GM18505 (cell line): ENCODE results near the gene WDR20.

ENCODE experiments used
- ATAC-seq: cut with Tn5 transposase; IDR thresholded peaks from one replicate; pipeline ENCODE4 v1.9.1; 2021; ENCODE audit not compliant: unreplicated experiment
- POLR2A ChIP-seq: IDR thresholded peaks from 4 replicates; pipeline ENCODE4 v1.6.1; 2011; ENCODE audit warnings: borderline replicate concordance; ENCODE audit not compliant: insufficient read depth, insufficient read length; ENCODE audit errors: extremely low read depth

WDR20 gene

GRCh38 chr14:102218688-102219087 is 79.0 kb downstream of the WDR20 start:
- TF ChIP-seq POLR2A: no peak
- no peak for ATAC-seq

- ATAC-seq: no peak
Measured at GRCh38 chr14:102219316-102219715, 79.6 kb downstream of the WDR20 start.

DNA sequence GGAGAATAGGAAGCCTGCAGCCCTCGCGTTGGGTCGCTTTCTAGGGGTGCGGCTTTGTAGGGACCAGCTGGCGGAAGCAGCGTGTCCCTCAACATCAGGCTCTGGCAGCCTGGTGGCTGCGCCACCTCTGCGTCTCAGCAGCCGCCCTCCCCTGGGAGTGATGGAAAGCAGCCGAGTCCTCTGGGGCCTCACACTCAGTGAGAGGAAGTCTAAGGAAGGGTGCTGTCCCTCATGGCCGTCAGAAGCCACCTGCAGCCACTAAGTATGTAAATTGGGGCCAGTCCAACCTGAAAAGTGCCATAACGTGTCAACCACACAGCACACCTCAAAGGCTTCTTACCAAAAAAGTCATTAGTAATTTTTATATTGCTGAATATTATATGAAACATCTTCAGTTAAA is 80.3 kb downstream of the WDR20 start:
- TF ChIP-seq POLR2A: no peak
- peak; percentile 72 for ATAC-seq

More at GRCh38 chr14:102219316-102219715, 79.6 kb downstream of the WDR20 start:
- TF ChIP-seq POLR2A: no peak

DNA sequence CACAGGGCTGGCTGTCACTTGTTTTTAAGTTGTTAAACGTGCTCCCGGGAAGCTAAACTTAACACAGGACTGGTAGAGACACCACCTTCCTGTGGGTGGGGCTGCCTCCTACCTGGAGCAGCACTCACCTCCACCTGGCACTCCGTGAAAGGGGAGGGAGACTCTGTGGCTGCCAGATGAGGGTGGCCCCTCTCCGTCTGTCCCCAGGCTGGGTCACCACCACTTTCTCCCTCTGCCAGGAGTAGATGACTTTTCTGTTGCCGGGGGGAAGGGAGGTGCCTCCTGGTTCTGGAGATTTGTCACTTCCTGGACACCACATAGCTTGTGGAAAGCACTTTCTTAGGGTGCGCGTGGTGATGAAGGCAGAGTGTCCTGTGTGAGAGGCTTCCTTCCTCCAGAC is 81.3 kb downstream of the WDR20 start:
- ATAC-seq: no peak
- TF ChIP-seq POLR2A: no peak

- no peak for TF ChIP-seq POLR2A
- ATAC-seq: no peak
Measured at GRCh38 chr14:102222009-102222575, 82.4 kb downstream of the WDR20 start.

DNA sequence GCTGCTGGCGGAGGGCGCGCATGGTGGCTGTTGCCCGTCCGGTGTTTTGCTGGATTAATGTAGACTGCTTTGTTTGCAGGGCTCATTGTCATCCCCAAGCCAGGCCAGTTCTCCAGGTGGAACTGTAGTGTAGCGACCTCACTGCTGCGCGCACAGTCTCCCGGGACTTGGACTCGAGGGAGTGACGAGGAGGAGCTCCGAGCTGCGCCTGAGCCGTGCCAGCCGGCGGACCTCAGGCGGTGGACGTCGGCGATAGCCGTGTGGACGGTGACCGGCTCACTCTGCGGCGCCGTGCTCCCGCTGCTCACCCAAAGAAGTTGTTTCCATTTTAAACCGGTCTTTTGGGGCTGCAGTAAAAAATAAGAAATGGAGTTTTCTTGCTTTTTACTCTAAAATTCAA is 83.1 kb downstream of the WDR20 start:
- ATAC-seq: no peak
- no peak for TF ChIP-seq POLR2A

DNA sequence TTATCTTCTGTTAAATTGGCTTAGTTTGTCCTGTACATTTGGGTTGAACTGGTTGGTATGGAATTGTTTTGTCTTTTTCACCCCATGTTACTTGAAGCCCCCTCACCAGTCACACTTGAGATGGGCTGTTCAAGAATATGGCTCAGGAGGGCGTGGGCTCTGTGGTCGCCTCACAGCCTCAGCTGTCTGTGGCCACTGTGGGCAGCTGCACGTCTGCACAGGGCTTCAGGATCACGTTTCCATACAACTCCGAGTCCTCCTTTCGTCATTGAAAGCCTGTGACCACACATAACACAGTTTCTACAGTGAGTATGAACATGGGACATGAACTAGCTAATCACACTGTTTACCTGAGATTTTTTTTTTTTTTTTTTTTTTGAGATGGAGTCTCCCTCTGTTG is 84.0 kb downstream of the WDR20 start:
- no peak for ATAC-seq
- TF ChIP-seq POLR2A: no peak

DNA sequence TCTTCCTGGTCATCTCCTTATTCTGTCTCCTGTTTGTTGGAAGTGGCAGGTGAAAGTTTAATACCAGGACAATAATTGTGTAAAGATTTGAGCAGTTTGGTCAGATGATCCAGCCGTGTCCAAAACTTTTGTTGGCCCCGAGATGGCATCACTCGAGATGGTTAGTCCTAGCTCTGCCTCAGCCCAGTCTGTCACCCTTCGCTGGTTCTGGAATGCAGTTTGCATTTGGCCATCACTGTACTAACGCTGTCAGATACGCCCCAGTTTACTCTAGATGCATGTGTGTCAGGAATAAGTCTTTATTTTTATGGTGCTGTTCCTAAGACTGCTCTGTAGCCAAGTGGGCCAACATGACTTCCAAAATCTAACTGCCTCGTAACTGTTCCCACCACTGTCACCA is 85.7 kb downstream of the WDR20 start:
- no peak for TF ChIP-seq POLR2A
- ATAC-seq: no peak

DNA sequence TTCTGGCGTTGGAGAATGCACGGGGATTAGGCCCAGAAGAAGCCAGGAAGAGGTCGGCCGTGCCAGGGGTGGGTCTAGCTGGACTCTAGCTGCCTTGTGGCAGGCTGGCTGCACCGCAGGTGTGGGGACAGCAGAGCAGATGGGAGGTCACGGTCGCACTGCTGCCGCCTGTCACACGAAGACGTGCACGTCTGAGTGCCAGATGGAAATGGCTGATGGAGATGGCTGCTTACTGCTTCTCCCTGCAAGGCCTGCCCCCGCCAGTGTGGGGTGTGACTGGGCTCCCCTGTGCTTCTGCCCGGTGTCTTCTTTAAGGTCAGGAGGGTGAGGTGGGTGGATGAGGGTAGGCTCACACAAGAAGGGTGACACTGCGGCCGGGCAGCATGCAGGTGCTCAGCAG is 86.2 kb downstream of the WDR20 start:
- ATAC-seq: no peak
- TF ChIP-seq POLR2A: no peak

DNA sequence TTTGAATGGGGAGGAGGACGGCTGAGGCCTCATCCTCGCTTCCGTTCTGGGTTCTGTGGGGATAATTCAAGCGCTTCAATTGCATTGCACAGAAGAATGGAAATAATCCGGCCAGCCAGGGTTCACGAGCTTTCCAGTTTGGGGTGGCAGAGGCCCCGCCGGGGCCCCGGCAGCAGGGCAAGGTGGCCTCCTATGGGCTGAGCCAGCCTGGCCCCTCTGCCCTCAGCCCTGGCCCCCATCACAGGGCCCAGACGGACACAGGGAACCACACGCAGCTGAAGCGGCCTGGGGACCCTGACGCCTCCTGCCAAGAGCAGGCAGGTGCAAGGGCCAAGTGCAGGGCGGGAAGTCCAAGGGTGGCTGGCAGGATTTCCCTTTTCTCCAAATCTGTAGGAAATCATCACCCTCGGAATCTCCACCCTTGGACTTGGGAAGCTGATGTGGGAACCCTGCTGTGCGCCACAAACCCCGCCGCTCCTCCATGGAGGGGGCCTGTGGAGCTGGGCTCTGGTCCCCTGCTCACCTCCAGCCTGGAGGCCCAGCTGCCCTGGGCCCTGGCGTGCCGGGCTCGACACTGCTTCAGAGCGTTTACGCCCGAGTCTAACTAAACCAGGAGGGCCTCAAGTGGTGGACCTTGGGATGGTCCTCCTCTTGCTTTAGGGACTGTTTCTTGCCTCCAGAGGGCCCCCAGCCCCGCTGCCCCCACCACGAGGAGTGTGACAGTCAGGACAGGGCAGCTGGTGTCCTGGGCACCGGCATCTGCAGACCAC is 86.8 kb downstream of the WDR20 start:
- ATAC-seq: no peak
- TF ChIP-seq POLR2A: no peak

DNA sequence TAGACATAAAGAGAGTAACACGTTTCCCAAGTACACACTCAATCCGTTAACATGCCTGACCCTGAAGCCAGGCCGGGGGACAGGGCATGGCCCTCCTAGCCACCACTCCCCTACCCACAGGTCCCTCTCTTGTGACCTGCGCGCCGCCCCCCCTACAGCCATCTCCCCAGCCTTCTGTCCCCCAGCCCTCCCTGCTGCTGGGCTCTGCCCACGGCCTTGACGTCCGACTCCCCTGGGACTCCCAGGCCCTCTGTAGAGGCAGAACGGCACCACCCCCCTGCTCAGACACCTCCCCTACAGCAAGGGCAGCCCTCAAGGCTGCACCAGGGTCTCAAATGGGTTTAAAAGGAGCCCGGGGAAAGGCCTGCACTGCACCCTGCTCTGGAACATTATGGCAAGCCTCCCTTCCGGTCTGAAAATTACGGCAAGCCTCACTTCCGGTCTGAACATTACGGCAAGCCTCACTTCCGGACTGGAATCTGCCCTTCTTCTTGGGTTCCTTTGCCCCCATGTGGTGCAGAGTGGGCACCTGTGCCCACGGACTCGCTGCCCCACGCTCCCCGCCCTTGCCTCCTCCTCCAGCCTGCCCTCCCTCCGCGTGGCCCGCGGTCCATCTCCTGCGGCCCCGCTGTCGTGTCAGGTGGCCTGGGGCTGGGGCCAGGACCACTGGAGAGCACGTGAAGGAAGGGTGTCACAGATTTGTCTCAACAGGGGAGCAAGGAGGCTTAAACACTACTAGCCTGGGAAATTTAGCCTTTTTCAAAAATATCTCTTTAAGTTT is 87.7 kb downstream of the WDR20 start:
- ATAC-seq: no peak
- no peak for TF ChIP-seq POLR2A

GRCh38 chr14:102229071-102229738 is 89.5 kb downstream of the WDR20 start:
- no peak for TF ChIP-seq POLR2A
- ATAC-seq: no peak

DNA sequence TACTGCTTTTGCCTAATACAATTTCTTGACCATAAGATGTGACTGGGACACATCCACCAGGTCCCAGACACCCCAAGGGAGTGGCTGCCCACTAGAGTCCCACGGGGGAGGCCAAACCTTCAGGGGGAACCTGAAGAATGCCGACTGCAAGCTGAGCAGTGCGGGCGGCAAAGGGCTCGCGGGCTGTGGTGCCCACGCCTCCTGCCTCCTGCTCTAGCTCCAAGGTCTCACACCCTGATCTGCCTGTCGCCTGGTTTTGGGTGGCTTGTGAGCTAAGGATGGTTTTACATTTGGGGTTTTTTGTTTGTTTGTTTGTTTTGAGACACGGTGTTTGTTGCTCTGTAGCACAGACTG is 90.0 kb downstream of the WDR20 start:
- no peak for TF ChIP-seq POLR2A
- ATAC-seq: no peak
